ENCODE data around the gene DGKD.

- TF ChIP-seq CTCF (IDR thresholded peaks at IDR 0.05): no peak
- TF ChIP-seq EZH2 (IDR thresholded peaks at IDR 0.05; ENCODE audit: borderline replicate concordance, insufficient read depth, low read depth, low read length, poor library complexity, severe bottlenecking): no peak
Observed at GRCh38 chr2:233328922-233329321, 25.4 kb upstream of the DGKD start.
